ENCODE measurements around the gene LUZP2.

Gene LUZP2

GRCh38 chr11:24588081-24588480, 91.2 kb downstream of the LUZP2 start:
- Histone ChIP-seq H3K27ac (no peak overlapping the region), H3K27me3 (ENCODE audit: insufficient read depth, low read depth, severe bottlenecking) (no peaks in the 10 kb centered on the region), H3K36me3 (no peaks in the 10 kb centered on the region), H3K4me3 (ENCODE audit: low read depth, low read length) (no peak overlapping the region), H3K9me3 (ENCODE audit: severe bottlenecking) (no peaks in the 10 kb centered on the region)
- DNase-seq: no peak
- TF ChIP-seq CTCF (IDR thresholded peaks at IDR 0.05; ENCODE audit: low read depth, low read length): no peak

- no peak for TF ChIP-seq CTCF (IDR thresholded peaks at IDR 0.05; ENCODE audit: low read depth, low read length)
- H3K9me3 ChIP-seq (ENCODE audit: severe bottlenecking): no peaks in the 10 kb centered on the region
Measured at GRCh38 chr11:24589064-24589463, 92.2 kb downstream of the LUZP2 start.

GRCh38 chr11:24591283-24591682, 94.4 kb downstream of the LUZP2 start:
- DNase-seq: no peak
- TF ChIP-seq CTCF (IDR thresholded peaks at IDR 0.05; ENCODE audit: low read depth, low read length): no peak
- H3K36me3 ChIP-seq: no peaks in the 10 kb centered on the region
- H3K27me3 ChIP-seq (ENCODE audit: insufficient read depth, low read depth, severe bottlenecking): no peaks in the 10 kb centered on the region
- H3K27ac ChIP-seq: no peak overlapping the region
- H3K4me3 ChIP-seq (ENCODE audit: low read depth, low read length): no peak overlapping the region
- H3K9me3 ChIP-seq (ENCODE audit: severe bottlenecking): no peaks in the 10 kb centered on the region

More at GRCh38 chr11:24589064-24589463, 92.2 kb downstream of the LUZP2 start:
- DNase-seq: no peak
- no peak overlapping the region for H3K4me3 ChIP-seq (ENCODE audit: low read depth, low read length)
- no peak overlapping the region for H3K27ac ChIP-seq
- no peaks in the 10 kb centered on the region for H3K27me3 ChIP-seq (ENCODE audit: insufficient read depth, low read depth, severe bottlenecking)
- H3K36me3 ChIP-seq: no peaks in the 10 kb centered on the region

- no peak for DNase-seq
- Histone ChIP-seq H3K36me3 (no peaks in the 10 kb centered on the region), H3K9me3 (ENCODE audit: severe bottlenecking) (no peaks in the 10 kb centered on the region), H3K27ac (no peak overlapping the region), H3K4me3 (ENCODE audit: low read depth, low read length) (no peak overlapping the region), H3K27me3 (ENCODE audit: insufficient read depth, low read depth, severe bottlenecking) (no peaks in the 10 kb centered on the region)
- no peak for TF ChIP-seq CTCF (IDR thresholded peaks at IDR 0.05; ENCODE audit: low read depth, low read length)
Measured at GRCh38 chr11:24592360-24592759, 95.5 kb downstream of the LUZP2 start.

- no peak for TF ChIP-seq CTCF (IDR thresholded peaks at IDR 0.05; ENCODE audit: low read depth, low read length)
- no peak overlapping the region for H3K27ac ChIP-seq
- no peaks in the 10 kb centered on the region for H3K27me3 ChIP-seq (ENCODE audit: insufficient read depth, low read depth, severe bottlenecking)
- no peaks in the 10 kb centered on the region for H3K36me3 ChIP-seq
- DNase-seq: no peak
- H3K9me3 ChIP-seq (ENCODE audit: severe bottlenecking): no peaks in the 10 kb centered on the region
- H3K4me3 ChIP-seq (ENCODE audit: low read depth, low read length): no peak overlapping the region
Measured at GRCh38 chr11:24593332-24593731, 96.5 kb downstream of the LUZP2 start.

- H3K27ac ChIP-seq: no peak overlapping the region
- no peaks in the 10 kb centered on the region for H3K27me3 ChIP-seq (ENCODE audit: insufficient read depth, low read depth, severe bottlenecking)
- no peak for DNase-seq
- H3K4me3 ChIP-seq (ENCODE audit: low read depth, low read length): no peak overlapping the region
- no peak for TF ChIP-seq CTCF (IDR thresholded peaks at IDR 0.05; ENCODE audit: low read depth, low read length)
- no peaks in the 10 kb centered on the region for H3K36me3 ChIP-seq
- no peaks in the 10 kb centered on the region for H3K9me3 ChIP-seq (ENCODE audit: severe bottlenecking)
Measured at GRCh38 chr11:24594401-24594800, 97.5 kb downstream of the LUZP2 start.
